HG02981 (cell line): ENCODE results near the gene B3GLCT.
"Not testable (repeated sequence)": the region's sequence is repeated elsewhere in the genome, so short reads cannot be mapped to it uniquely, and the experiment has no call there.

Experiments
- ATAC-seq: cut with Tn5 transposase; IDR thresholded peaks from one replicate; pipeline ENCODE4 v1.9.1; 2021; ENCODE audit warnings: mild to moderate bottlenecking, moderate library complexity; ENCODE audit not compliant: unreplicated experiment

The B3GLCT gene

DNA sequence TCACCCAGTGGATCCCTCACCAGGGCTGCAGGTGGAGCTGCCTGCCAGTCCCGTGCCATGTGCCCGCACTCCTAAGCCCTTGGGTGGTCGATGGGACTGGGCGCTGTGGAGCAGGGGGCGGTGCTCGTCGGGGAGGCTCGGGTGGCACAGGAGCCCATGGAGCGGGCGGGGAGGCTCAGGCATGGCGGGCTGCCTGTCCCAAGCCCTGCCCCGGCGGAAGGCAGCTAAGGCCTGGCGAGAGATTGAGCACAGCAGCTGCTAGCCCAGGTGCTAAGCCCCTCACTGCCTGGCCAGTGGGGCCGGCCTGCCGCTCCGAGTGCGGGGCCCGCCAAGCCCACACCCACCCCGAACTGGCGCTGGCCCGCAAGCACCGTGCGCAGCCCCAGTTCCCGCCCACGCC, 16.8 kb upstream of the B3GLCT start:
- no peak for ATAC-seq

DNA sequence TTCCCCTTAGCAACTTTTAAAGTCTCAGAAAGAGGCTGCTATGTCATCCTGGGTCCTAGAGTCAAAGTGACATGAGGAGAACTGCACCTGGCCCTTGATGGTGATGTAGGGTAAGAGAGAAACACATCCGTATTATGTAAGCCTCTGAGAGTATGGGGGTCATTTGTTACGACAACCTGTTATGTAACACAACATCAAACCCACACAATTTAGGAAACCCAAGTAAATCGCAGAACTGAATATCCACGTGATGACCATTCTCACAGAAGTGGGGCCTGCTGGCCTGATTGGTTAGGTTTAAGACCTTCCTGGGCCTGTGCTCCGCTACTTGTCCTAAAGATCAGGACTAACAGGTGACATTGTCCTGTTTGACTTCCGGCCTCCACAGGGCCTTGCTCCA, 15.3 kb upstream of the B3GLCT start:
- no peak for ATAC-seq

DNA sequence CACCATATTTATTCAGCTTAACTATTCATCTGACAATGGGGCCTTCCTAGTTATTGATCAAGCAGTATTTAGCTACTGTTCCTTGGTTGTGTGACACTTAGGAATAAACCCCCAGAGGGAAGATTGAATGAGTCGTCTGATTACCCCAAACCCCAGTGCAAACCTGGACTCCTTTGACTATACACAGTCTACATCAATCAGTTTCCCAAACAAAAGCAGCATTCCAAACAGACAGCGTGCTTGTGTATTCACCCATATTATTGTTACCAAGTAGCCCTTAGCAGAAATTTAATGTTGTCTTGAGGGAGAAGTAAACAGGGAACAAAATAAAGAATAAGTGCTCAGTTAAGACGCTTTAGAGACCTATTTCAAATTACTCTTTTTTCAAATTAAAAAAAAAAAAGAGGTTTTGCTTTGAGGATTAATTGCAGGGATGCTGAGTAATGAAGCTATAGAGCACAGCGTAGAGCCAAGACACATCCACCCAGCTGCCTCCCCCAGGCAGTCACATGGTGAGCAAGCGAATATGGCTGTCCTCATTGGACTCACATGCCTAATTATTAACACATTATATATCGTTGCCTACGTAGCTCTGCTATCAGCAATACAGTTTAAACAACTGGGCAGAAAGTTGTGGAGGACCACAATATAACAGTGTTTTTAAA, 14.7 kb upstream of the B3GLCT start:
- no peak for ATAC-seq

DNA sequence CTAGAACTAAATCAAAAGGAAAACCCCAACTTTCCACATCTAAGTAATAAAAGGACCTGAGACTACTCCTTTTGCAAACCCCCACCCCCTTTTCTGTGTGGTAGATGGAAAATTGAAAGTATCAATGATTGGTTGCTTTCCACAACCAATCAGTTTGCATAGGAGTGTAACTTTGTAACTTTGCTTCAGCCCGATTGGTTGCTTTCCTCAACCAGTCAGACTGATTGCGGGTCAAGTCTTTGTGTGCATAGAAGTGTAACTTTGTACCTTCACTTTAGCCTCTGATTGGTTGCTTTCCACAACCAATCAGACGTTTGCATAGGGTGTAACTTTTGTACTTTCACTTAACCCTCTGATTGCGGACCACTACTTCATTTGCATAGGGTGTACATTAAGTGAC, 8.0 kb upstream of the B3GLCT start:
- no peak for ATAC-seq

DNA sequence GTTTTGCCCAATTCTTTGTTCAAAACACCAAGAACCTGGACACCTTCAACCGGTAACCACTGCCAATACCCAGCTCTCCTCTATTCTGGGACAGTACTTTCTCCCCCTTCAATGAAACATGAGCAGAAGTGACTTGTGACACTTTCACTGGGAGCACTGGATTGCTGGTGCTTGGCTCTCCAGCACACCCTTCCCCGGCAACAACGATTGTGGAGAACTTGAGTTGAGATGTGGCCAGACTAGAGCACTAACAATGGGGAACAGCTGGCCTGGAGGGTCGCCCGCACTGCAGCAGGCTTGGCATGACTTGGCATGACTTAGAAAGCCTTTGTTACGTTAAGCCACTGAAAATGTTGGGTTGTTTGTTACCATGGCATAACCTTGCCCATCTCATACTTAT, 7.5 kb upstream of the B3GLCT start:
- no peak for ATAC-seq

DNA sequence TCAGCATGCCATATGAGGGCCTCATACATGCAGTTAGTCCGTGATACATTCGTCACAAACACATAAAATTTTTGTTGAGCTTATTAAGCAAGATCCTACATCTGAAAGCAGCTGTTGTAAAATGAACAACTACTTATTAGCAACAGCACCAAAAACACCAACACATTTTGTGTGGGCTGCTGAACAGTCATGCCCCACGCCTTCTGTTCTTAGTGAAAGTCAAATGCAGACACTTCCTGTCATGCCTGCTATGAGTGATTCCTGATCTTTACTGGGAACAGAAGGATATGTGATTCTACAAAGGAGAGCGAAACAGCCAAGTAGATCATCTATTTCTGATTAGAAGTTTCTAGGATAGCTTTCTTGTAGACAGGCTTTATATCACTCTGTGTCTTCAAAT, 4.2 kb upstream of the B3GLCT start:
- ATAC-seq = no peak

DNA sequence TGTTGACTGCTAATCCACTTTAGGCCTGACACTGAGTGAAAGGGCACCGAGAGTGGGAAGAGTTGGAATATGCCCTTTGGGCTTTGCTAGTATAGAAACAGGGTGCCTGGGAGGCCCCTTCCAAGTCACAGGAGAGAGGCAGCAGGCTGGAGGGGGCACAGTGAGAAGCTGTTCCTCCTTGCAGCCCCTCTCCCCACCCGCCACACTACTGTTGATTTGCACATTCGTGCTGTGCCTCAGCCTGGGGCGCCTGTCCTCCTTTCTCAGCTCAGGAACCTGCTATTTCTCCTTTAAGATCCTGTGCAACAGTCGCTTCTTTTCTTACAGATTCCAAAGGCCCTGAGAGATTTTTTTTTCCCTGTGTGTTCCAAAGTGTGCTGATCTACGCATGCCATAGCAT, 2.8 kb upstream of the B3GLCT start:
- ATAC-seq = no peak

DNA sequence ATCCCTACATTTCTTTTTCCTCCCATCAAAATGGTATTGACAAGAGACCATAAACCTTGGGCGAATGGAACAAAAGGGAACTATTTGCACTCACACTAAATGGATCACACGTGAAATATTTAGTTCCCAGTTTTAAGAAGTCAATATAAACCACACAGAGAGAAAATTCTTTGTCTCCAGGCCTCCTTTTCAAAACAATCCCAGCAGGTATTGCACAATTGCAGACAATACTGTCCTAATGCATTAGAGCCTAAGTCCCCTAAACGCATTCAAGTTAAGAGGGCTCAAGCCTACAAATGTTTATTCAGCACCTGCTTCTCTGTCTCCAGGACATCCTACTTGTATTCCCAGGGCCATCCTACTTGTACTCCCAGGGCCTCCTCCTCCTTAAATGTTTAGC, 1.3 kb upstream of the B3GLCT start:
- ATAC-seq = no peak

DNA sequence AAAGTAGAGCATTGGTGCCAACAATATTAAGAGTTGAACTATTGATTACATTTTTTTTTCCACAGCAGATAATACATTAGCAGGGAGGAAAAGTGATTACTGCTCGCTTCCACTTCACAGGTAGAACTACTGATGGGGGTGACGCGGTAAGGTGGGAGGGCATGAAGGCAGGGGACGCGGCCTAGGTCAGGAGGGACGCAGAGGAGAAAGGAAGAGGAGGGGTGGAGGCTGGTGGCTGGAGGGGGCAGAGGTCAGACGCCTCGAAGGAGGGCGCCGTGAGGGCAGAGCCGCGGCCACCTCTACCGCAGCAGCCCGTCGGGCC, 287 bp upstream of the B3GLCT start:
- ATAC-seq = no peak

DNA sequence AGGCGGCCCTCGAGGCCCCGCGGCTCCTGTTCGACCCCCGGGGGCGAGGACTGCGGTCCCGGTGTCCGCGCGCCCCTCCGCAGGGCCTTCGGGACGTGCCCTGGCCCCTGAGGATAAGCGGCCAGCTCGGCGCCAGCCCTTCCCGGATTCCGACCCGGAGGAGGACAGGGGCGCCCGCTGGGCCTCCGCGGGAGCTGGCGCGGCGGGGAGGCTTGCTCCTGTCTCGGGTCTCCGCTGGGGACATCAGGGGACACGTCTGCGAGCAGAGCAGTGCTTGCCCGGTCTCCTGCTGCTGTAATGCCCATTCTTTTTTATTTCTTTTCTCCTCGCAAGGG, 829 bp downstream of the B3GLCT start:
- ATAC-seq = peak; percentile 16

DNA sequence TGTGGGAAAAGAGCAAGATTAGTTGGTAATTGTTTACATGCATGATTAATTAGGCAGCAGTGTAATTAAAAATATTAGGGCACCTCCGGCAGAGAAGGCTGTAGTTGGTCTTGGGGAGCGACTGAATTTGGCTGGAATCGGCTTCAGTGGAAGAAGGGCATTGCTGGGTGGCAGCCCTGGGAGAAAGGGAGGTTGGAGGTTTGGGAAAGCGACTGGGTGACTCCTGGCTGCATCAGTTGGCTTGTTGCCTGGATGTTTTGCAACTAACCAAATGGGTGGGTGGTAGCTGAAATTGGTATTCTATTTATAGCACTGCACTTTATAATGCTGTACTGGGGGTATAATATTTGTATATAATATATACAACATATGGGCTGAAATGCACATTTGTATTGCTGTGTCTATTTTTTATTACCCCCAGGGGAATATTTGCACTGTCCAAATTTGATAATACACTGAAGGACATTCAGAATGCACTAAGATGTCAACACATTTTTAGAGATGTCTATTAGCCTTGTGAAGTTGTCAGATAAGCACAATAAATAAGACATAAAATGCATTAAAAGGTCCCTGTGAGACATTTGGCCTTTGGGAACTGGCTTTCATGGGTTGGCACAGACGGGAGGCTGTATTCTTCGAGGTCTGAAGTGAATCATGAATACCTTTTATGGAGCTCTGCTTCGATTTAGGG, 1.7 kb downstream of the B3GLCT start:
- ATAC-seq = no peak

DNA sequence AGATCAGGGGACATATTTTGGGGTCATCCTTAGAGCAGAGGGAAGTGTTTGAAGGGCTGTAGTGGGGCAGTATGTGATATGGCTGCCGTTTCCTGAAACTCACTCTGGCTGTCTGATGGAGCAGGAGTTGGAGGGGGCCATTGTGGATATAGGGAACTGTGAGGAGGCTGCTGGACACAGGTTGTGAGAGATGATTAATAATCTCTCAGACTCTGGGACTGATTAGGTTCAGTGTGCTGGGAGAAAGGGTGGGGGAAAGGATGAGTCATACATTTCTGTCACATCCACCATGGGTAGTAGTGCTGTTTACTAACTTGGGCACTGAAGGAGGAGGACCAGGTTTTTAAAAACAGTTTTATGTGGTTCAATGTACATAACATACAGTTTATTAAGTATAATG, 4.8 kb downstream of the B3GLCT start:
- no peak for ATAC-seq

DNA sequence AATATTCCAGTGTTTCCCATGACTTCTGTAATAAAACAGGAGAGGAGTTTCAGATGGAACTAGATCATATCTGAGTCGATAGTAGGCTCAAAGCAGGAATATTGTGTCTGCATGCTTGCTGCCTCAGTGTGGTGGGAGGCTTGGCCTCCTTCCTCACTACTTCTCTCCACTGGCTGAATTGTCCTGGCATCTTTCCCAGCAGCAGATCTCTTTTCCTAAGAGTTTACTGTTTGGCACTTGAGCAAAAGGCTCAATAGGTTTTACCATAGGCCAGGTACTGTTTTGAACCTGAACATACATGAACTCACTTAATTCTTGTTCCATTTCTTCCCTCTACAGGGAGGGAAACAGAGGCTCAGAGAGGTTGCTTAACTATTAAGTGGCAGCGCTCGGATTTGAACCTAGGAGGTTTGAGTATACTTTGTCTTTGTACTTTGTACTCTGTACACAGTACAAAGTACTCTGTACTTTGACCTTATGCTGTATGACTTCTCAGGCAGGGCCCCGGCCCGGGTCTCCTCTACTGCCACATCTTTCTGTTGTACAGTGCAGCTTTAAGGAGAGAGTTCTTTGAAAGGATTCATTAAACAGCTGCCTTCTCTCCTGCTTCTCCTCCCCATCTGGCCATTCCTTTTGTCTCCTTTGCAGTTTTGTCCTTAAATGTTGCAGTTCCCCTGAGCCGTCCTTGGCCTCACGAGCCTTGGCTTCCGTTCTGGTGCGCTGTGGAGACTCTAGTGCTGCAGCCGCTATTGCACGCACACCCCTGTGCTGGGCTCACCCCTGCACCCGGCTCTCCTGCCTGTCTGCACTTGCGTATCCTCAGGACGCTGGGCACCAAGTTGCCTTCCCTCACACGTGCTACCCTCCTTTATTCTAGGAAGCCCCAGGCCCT, 8.1 kb downstream of the B3GLCT start:
- no peak for ATAC-seq

DNA sequence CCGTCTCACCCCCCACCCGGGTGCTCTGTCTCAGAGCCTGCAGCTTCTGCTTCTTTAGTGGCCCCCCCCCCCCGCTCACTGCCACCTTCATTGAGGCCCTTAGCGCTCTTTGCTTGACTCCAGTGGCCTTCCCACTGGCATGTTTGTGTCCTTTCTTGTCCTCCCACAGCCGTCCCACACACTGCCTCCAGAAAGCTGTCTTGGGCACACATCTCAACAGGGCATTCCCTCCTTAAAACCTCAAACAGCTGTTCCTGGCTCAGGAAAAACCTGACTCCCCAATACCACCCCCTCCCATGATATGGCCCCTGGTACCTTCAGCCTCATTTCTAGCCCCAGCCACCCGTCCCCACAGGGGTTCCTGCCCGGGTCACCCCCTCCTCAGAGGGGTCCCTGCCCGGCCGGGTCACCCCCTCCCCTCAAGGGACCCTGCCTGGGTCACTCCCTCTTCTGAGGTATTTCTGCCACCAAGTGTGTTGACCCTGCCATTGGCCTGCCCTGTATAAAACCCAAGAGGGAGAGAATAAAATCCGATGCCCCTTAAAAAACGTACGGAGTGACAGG, 8.9 kb downstream of the B3GLCT start:
- no peak for ATAC-seq

DNA sequence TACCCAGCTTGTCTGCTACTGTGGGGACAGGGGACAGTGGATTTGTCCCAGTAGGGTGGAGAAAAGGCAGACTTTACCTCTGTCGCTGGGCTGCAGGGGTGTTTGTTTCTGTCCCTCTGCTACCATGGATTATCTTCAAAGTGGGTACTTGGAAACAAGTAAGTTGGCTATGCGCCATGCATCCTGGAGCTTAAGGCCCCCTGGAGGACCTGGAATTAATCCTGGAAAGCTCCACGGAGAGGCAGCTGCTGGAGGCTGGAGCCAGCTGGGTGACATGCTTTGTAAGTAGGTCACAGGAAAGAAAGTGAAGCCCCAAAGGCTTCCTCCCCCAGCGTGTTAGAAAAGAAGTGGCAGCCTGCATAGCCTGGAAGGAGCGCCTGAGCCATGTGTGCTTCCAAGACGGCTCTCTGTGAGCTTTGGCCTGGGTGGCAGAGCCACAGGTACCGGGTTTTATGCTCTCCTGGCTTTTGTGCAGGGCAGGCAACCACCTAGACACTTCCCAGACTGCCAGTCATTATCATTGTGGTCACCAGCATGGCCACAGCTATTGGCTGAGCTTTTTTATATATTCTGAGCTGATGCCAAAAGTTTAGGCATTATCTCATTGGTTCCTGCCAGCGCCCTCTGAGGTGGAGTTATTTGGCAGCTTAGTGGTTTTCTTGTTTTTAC, 9.5 kb downstream of the B3GLCT start:
- no peak for ATAC-seq

DNA sequence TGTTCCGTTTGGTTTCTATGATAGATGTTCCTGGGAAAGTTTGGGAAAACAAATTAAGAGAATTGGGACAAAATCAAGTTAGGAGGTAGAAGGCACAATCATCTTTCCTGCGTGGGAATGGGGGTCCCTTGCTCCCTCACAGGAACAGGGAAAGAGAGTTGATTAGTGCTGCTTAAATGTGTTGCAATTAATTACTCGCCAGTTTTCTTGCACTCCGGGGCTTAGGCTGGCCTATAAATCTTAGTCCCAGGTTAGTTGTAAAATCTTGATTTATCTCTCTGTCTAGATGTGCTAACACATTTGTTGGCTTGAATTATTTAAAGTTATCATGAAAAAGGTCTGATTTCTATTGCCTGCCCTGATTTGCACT, 10.1 kb downstream of the B3GLCT start:
- ATAC-seq = no peak

DNA sequence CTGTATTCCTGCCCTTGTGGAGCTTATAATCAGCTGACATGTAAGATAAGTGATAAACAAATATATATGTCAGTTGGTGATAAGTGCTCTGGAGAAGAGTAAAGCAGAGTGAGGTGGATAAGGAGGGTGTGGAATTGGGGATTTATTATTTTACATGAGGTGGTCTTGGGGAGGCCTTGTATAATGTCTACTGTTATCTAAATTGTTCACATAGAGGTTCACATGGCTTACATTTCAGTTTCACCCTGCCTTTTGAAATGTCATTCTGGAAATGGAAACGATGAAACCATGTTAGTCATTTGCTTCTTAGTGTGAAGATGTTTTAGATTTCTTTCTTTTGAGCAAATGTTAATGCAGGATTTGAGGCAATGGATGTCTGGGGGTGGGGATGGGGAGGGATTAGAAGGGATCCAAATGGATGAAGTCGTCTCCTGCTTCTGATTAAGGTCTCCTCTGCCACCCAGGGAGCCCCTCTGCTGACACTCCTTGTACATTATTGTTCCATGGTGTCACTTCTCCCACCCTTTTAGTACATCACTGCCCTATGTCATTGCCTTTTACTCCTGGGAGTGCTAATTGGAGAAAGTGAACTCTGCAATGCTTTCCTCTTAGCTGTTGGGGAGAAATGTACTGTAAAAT, 14.0 kb downstream of the B3GLCT start:
- no peak for ATAC-seq

DNA sequence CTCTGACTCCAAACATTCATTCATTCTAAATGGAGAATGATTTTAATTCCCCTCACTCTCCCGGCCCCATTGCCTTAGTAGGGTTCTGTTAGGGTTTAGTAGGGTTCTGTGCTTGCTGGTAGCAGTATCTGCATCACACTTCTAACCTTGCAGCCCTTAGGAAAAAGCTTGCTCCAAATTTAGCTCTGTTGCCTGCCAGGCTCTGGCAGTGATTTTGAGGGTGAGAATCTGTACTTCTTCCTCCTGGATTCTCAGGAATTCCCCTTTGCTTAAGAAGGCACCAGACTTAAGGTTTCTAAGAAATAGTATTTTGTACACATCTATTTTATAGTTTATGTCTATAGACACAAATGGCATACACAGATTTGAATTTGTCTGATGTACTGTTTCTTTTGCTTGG, 14.7 kb downstream of the B3GLCT start:
- ATAC-seq = no peak

DNA sequence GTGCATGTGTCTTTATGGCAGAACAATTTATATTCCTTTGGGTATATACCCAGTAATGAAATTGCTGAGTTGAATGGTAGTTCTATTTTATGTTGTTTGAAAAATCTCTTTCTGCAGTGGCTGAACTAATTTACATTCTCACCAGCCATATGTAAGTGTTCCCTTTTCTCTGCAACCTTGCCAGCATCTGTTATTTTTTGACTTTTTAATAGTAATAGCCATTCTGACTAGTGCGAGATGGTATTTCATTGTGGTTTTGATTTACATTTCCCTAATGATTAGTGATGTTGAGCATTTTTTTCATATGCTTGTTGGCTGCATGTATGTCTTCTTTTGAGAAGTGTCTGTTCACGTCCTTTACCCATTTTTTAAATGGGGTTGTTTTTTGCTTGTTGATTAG, 17.1 kb downstream of the B3GLCT start:
- not testable (repeated sequence) for ATAC-seq

DNA sequence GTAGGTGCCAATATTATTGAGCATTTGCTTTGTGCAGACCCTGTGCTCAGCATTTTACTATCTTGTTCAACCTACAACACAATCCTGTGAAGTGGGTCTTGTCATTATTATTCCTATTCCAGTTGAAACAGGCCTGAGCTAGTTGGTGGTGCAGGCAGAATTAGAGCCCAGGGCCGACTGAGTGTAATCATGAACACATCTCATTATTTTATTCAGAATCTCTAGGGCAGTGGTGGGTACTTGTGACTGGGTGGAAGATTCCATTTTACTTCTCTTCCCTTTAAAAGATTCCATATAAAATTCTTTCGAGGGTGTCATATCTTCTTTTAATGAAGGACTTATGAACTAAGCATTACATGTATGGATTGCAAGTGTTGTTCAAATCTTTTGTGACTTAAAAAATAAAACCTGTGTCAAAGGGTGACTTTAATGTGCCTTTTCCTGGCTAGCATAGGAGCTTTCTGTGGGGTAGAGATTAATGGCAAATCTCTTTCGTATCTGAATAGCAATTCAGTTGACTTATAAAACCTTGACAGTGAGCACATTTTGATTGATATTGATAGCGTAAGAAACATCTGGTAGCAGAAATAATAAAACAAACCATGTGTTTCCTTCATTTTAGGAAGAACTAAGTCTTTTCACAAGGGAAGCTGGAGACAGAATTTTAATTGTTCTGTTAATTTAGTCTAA, 20.3 kb downstream of the B3GLCT start:
- no peak for ATAC-seq
